ENCODE results near the gene SEMA3D. TPM values are rescaled to one million over a fixed set of nuclear protein-coding genes. Genes with fewer than 3 reads are reported as not detected.

SEMA3D gene
- total RNA-seq, 3 donors from 2014 or later = 1.5 to 5.4 (median 2.1) TPM

- intact Hi-C loops (cut with DNase I, micrococcal nuclease) = no loop called here
- no peak for TF ChIP-seq CTCF (IDR thresholded peaks at IDR 0.05)
These were observed 33.2 kb upstream of the SEMA3D start for GRCh38 chr7:85220023-85220422.

GRCh38 chr7:85217085-85217484, 30.2 kb upstream of the SEMA3D start:
- Histone ChIP-seq H3K4me1 (ENCODE audit: low read depth) (no peaks in the 10 kb centered on the region), H3K9me3 (no peaks in the 10 kb centered on the region), H3K36me3 (ENCODE audit: low read depth) (no peaks in the 10 kb centered on the region), H3K4me3 (no peak overlapping the region)
- no peak for TF ChIP-seq CTCF (IDR thresholded peaks at IDR 0.05)
- DNase-seq (no peak), ATAC-seq (no peak)
- intact Hi-C loops (cut with DNase I, micrococcal nuclease) = no loop called here

More at GRCh38 chr7:85220023-85220422, 33.2 kb upstream of the SEMA3D start:
- Histone ChIP-seq H3K4me3 (no peak overlapping the region), H3K9me3 (no peaks in the 10 kb centered on the region), H3K4me1 (ENCODE audit: low read depth) (no peaks in the 10 kb centered on the region), H3K36me3 (ENCODE audit: low read depth) (no peaks in the 10 kb centered on the region)
- ATAC-seq (no peak), DNase-seq (no peak)

GRCh38 chr7:85215098-85215497, 28.2 kb upstream of the SEMA3D start:
- DNase-seq (no peak), ATAC-seq (no peak)
- H3K9me3 ChIP-seq = no peaks in the 10 kb centered on the region
- TF ChIP-seq CTCF (IDR thresholded peaks at IDR 0.05) = no peak
- intact Hi-C loops (cut with DNase I, micrococcal nuclease) = no loop called here
- no peaks in the 10 kb centered on the region for H3K4me1 ChIP-seq (ENCODE audit: low read depth)
- no peaks in the 10 kb centered on the region for H3K36me3 ChIP-seq (ENCODE audit: low read depth)
- no peak overlapping the region for H3K4me3 ChIP-seq

- H3K9me3 ChIP-seq = no peaks in the 10 kb centered on the region
- no peaks in the 10 kb centered on the region for H3K36me3 ChIP-seq (ENCODE audit: low read depth)
- intact Hi-C loops (cut with DNase I, micrococcal nuclease) = no loop called here
- no peak overlapping the region for H3K4me3 ChIP-seq
- ATAC-seq (no peak), DNase-seq (no peak)
- TF ChIP-seq CTCF (IDR thresholded peaks at IDR 0.05) = no peak
- H3K4me1 ChIP-seq (ENCODE audit: low read depth) = no peaks in the 10 kb centered on the region
These were observed 26.6 kb upstream of the SEMA3D start for GRCh38 chr7:85213500-85213899.

- ATAC-seq (no peak), DNase-seq (no peak)
- Histone ChIP-seq H3K36me3 (ENCODE audit: low read depth) (no peaks in the 10 kb centered on the region), H3K9me3 (no peaks in the 10 kb centered on the region), H3K4me3 (no peak overlapping the region), H3K4me1 (ENCODE audit: low read depth) (no peaks in the 10 kb centered on the region)
- intact Hi-C loops (cut with DNase I, micrococcal nuclease) = no loop called here
- TF ChIP-seq CTCF (IDR thresholded peaks at IDR 0.05) = no peak
These were observed 18.9 kb upstream of the SEMA3D start for GRCh38 chr7:85205754-85206153.

GRCh38 chr7:85204496-85204895, 17.6 kb upstream of the SEMA3D start:
- H3K4me3 ChIP-seq = no peak overlapping the region
- H3K4me1 ChIP-seq (ENCODE audit: low read depth) = no peaks in the 10 kb centered on the region
- intact Hi-C loops (cut with DNase I, micrococcal nuclease) = no loop called here
- H3K9me3 ChIP-seq = no peaks in the 10 kb centered on the region
- no peak for TF ChIP-seq CTCF (IDR thresholded peaks at IDR 0.05)
- ATAC-seq (no peak), DNase-seq (no peak)
- H3K36me3 ChIP-seq (ENCODE audit: low read depth) = no peaks in the 10 kb centered on the region
